HepG2 (cell line): Measurements from ENCODE around the gene BFAR. TPM values are rescaled to one million over a fixed set of nuclear protein-coding genes. Genes with fewer than 3 reads are reported as not detected.
A peak's percentile ranks its signal among the peaks of the same experiment; 100 is the strongest.

ENCODE experiments used
- ARHGAP35 ChIP-seq: sonication (generic); formaldehyde crosslinking; IDR thresholded peaks from 2 replicates; pipeline ENCODE4 v1.9.0; 2022; ENCODE audit warnings: mild to moderate bottlenecking, inconsistent platforms, moderate library complexity, missing genetic modification reagents, borderline replicate concordance
- CC2D1A ChIP-seq: sonication (generic); formaldehyde crosslinking; IDR thresholded peaks from 2 replicates; pipeline ENCODE4 v1.8.1; 2023; ENCODE audit warnings: mild to moderate bottlenecking, missing genetic modification reagents
- IRX3 ChIP-seq: sonication (generic); formaldehyde crosslinking; IDR thresholded peaks from 2 replicates; pipeline ENCODE4 v1.8.1; 2023; ENCODE audit warnings: mild to moderate bottlenecking, low read depth, missing genetic modification reagents, borderline replicate concordance
- KLF12 ChIP-seq: sonication (generic); formaldehyde crosslinking; IDR thresholded peaks from 2 replicates; pipeline ENCODE4 v1.4.0; 2020; ENCODE audit warnings: missing genetic modification reagents, borderline replicate concordance
- MNT ChIP-seq: fragments of 450-650 bp; IDR thresholded peaks from 2 replicates; pipeline ENCODE4 v1.6.1; 2016
- NFKBIZ ChIP-seq: IDR thresholded peaks from 2 replicates; pipeline ENCODE4 v1.6.1; 2018; ENCODE audit warnings: missing genetic modification reagents, missing compliant biosample characterization
- NR2C2 ChIP-seq: sonication (generic); formaldehyde crosslinking; IDR thresholded peaks from 2 replicates; pipeline ENCODE4 v1.4.0; 2020; ENCODE audit warnings: missing genetic modification reagents, mild to moderate bottlenecking, moderate library complexity, borderline replicate concordance
- REST ChIP-seq, 2 experiments: IDR thresholded peaks; 2 replicates each; pipeline ENCODE4 v1.6.1; 2011 to 2012; ENCODE audit warnings: low read length in 2 of 2, borderline replicate concordance in 1 of 2, low read depth in 1 of 2, mild to moderate bottlenecking in 1 of 2, moderate library complexity in 1 of 2
- SMARCE1 ChIP-seq: fragments of 450-650 bp; IDR thresholded peaks from 2 replicates; pipeline ENCODE4 v1.6.1; 2017; ENCODE audit warnings: borderline replicate concordance
- ZBTB49 ChIP-seq: sonication (generic); formaldehyde crosslinking; IDR thresholded peaks from 2 replicates; pipeline ENCODE4 v1.4.0; 2020; ENCODE audit warnings: missing genetic modification reagents, borderline replicate concordance
- ZHX1 ChIP-seq: sonication (generic); formaldehyde crosslinking; IDR thresholded peaks from 2 replicates; pipeline ENCODE4 v1.8.1; 2022; ENCODE audit warnings: low read depth, mild to moderate bottlenecking, missing genetic modification reagents
- ZNF138 ChIP-seq: sonication (generic); formaldehyde crosslinking; IDR thresholded peaks from 2 replicates; pipeline ENCODE4 v1.5.0; 2020; ENCODE audit warnings: mild to moderate bottlenecking, low read depth, missing genetic modification reagents
- ZNF224 ChIP-seq: sonication (generic); formaldehyde crosslinking; IDR thresholded peaks from 2 replicates; pipeline ENCODE4 v1.5.0; 2020; ENCODE audit warnings: mild to moderate bottlenecking, missing genetic modification reagents
- ZNF331 ChIP-seq: sonication (generic); formaldehyde crosslinking; IDR thresholded peaks from 2 replicates; pipeline ENCODE4 v1.4.0; 2020; ENCODE audit warnings: missing genetic modification reagents
- ZNF451 ChIP-seq: sonication (generic); formaldehyde crosslinking; IDR thresholded peaks from 2 replicates; pipeline ENCODE4 v1.5.0; 2020; ENCODE audit warnings: mild to moderate bottlenecking, missing genetic modification reagents
- ZNF776 ChIP-seq: sonication (generic); formaldehyde crosslinking; IDR thresholded peaks from 2 replicates; pipeline ENCODE4 v1.4.0; 2020; ENCODE audit warnings: mild to moderate bottlenecking, missing genetic modification reagents
- polyA plus RNA-seq, 8 experiments: library from polyadenylated mRNA; depleted of rRNA in 3 of 8; stranded (reverse) in 7 of 8; unstranded in 1 of 8; fragments of >200 nt; fragmentation: Illumina TruSeq in 4 of 8; extraction: Trizol in 4 of 8; gene quantifications; 2 replicates each; pipeline versions ENCODE4 v1.2.1 to v1.2.3, GENCODE V29; 2011 to 2016; ENCODE audit warnings: low read depth in 4 of 8, missing spikeins in 1 of 8, mixed read lengths in 1 of 8; ENCODE audit not compliant: insufficient read depth in 1 of 8
- total RNA-seq, 5 experiments: library from RNA; depleted of rRNA; stranded (reverse); fragments of >200 nt; fragmentation: Illumina TruSeq; extraction: Trizol; gene quantifications; 2 replicates each; pipeline ENCODE4 v1.2.3, GENCODE V29; 2016; ENCODE audit warnings: low read depth in 1 of 5

The BFAR gene
- total and polyA plus RNA-seq, 2 of the 13 experiments (the other 11 are each of a cell fraction or from before 2014, with no cell fraction given): 96.9 to 120 TPM

DNA sequence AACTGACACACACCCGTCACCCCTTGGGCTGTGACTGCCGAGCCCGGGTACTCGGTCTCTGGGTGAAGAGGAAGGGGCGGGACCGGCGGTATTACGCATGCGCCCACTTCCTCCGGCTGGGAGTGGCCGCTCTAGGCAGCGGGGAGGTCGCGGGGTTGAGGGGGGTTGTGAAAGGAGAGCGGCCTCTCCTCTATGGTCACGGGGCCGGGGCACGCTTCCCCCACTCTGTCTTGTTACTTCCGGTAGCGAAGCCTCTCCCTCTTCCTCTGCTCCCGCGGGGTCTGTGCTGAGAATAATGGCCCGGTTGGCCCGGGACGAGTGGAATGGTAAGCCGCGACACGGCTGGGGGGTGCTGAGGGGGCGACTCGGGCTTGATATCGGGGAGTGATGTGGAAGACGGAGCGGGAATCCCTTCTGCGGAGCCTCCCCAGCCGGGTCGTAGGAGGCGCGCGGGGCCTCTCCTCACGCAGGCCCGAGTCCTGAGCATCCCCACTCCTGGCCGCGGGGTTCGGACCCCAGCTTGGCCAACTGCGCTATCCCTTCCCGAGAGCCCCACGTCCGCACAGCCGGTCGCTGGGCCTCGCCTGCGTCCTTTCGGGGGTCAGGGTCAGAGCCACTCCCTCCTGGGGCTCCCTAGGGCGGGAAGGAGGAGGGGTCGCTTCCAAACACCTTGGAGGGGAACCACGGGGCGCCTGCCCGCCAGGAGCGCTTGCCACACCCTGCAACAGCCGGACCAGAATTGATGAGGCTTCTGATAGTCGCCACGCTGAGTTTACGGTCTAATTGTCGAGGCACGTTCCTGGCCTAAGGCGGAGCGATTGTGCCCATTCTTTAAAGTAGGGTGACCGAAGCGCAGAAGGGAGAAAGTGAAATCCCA is at the start of gene BFAR (continued):
- TF ChIP-seq ZBTB49 (CRISPR knock-in tag) (0 out of 2 replicates have a peak, but pooled peaks have one; percentile 9), ARHGAP35 (CRISPR knock-in tag) (no peak), NFKBIZ (CRISPR knock-in tag) (no peak; the same call in none of the 2 replicates), REST (IDR thresholded peaks at IDR 0.05; ENCODE audit: borderline replicate concordance in 1 of 2, low read depth in 1 of 2, low read length in 2 of 2) (peak in 1 of 2 experiments; percentile 4; a peak in 1 of 4 replicates), NR2C2 (CRISPR knock-in tag) (peak; percentile 84), CC2D1A (CRISPR knock-in tag) (no peak), ZNF331 (CRISPR knock-in tag) (peak; percentile 95), ZNF138 (CRISPR knock-in tag) (no peak), ZNF224 (no peak), MNT (peak; percentile 89), IRX3 (CRISPR knock-in tag) (no peak; the same call in 1 of the 2 replicates), ZNF451 (CRISPR knock-in tag) (peak; percentile 61; the same call in 1 of the 2 replicates), SMARCE1 (no peak), KLF12 (CRISPR knock-in tag) (peak; percentile 45; the same call in 1 of the 2 replicates), ZHX1 (CRISPR knock-in tag) (0 out of 2 replicates have a peak, but pooled peaks have one; percentile 74), ZNF776 (CRISPR knock-in tag) (no peak)
